ENCODE results near the gene COPG1. TPM values are rescaled to one million over a fixed set of nuclear protein-coding genes. Genes with fewer than 3 reads are reported as not detected.

The COPG1 gene
- total and polyA plus RNA-seq, 2 of the 13 experiments (the other 11 are each of a cell fraction or from before 2014, with no cell fraction given), result 98.6 to 166 TPM

DNA sequence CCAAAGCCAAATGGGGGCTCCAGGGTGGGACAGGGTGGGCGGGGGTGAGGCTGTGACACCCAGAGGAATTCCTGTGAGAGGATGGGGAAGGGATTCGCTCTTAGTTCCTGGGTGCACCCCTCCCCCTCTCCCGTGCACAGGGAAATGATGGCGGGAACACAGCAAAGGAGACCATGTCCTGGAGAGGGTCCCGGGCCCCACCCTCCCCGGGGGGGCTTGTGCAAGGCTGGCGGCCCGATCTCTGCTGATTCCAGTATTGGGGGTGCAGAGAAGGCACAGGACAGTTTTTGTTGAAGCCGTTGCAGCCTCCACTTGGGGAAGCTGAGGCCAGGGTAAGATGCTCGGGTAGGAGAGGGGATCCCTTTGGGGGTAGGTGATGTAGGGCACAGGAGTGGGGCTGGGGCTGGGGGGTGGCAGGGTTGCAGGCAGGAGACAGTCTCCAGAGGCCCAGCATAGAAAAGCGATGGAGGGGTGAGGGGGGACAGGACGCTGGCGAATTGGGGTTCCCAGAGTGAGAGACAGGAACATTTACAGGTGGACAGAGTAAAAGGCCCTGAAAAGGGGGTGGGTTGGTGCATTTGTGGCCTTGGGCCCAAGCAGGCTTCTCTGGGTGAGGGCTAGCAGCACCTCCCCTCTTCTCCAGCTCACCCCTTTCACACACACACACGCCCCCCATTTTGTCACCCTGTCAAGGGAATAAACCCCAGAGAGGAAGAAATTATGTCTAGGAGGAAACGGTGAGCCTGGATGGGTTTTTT lies 67.8 kb downstream of the COPG1 start (continued):
- TF ChIP-seq FOSL2 (CRISPR knock-in tag; IDR thresholded peaks at IDR 0.05), result no peak
- no peak for TF ChIP-seq ZNF264 (CRISPR knock-in tag; IDR thresholded peaks at IDR 0.05)
- TF ChIP-seq, protein P1, sequence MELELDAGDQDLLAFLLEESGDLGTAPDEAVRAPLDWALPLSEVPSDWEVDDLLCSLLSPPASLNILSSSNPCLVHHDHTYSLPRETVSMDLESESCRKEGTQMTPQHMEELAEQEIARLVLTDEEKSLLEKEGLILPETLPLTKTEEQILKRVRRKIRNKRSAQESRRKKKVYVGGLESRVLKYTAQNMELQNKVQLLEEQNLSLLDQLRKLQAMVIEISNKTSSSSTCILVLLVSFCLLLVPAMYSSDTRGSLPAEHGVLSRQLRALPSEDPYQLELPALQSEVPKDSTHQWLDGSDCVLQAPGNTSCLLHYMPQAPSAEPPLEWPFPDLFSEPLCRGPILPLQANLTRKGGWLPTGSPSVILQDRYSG (CRISPR knock-in tag; IDR thresholded peaks at IDR 0.05), result no peak
- no peak for TF ChIP-seq KLF11 (CRISPR knock-in tag; IDR thresholded peaks at IDR 0.05)

DNA sequence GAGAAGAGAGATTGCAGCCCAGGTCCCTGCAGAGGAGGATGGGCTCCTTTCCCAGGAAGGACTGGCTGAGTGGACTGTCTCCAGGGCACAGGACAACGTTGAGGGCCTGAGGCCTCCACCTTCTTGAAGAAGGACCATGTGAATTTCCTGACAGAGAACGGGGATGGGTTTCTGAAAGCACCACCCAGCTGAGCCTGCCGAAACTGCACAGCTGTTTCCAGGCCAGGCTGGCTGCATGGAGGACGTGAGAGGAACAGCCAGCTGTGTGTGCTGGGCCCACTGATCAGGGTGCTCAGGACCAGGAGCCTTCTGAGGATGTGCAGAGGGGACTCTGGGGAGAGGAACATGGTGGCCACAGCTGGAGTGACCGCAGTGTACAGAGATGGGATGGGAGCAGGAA lies 68.4 kb downstream of the COPG1 start:
- FAIRE-seq, result no peak
- Histone ChIP-seq H3K4me2 (ENCODE audit: low read depth, low read length) (no peak overlapping the region), H4K20me1 (ENCODE audit: insufficient read depth, low read length) (peaks cover 8% of the 10 kb centered on the region; the same call in 1 of the 2 replicates), H3K27ac (ENCODE audit: extremely low read length, insufficient read depth, low read length) (no peak overlapping the region), H3K4me3 (replicated peaks in 1 of 3; ENCODE audit: insufficient read depth in 1 of 3, low read depth in 2 of 3, low read length in 3 of 3) (no peak overlapping the region), H3K4me1 (ENCODE audit: insufficient read depth, low read length) (peaks cover 23% of the 10 kb centered on the region), H2AFZ (ENCODE audit: low read length) (no peak overlapping the region), H3K9me3 (ENCODE audit: low read length) (no peaks in the 10 kb centered on the region), H3K9ac (ENCODE audit: insufficient read depth, low read depth, low read length) (no peak overlapping the region), H3K36me3 (replicated peaks in 1 of 2; ENCODE audit: control insufficient read depth in 1 of 2, insufficient read depth in 2 of 2, low read length in 2 of 2) (no peaks in the 10 kb centered on the region), H3K27me3 (ENCODE audit: control insufficient read depth in 1 of 2, insufficient read depth in 2 of 2, low read length in 2 of 2) (no peaks in the 10 kb centered on the region; a peak in 1 of 5 replicates), H3K79me2 (ENCODE audit: insufficient read depth, low read length) (peaks cover 5% of the 10 kb centered on the region)
- ATAC-seq, result no peak
- POLR2A ChIA-PET, result interaction anchor here (3.5 kb wide), 1 partner anchor 9 kb away, joined by 33 read pairs; no protein-coding TSS in a partner anchor
- BruUV-seq (replicated peaks), result no TSS peak
- in situ Hi-C loops (cut with HindIII; ENCODE audit: extremely low pct_ligation_motif_present, low pct_unique_long_range_greater_than_20kb) (no loop called here), intact Hi-C loops (cut with micrococcal nuclease; ENCODE audit: unreplicated experiment) (loop anchor here (2.0 kb wide), 1 partner anchor 39 kb away; the partner anchor contains the start of gene HMCES)
- TF ChIP-seq MEIS1 (CRISPR knock-in tag; IDR thresholded peaks at IDR 0.05; ENCODE audit: borderline replicate concordance) (no peak), ZNF3 (CRISPR knock-in tag; IDR thresholded peaks at IDR 0.05) (no peak), ZNF782 (CRISPR knock-in tag; IDR thresholded peaks at IDR 0.05; ENCODE audit: borderline replicate concordance) (no peak)
- 69% methylated on average over 5 of the region's 5 CpGs for WGBS (ENCODE audit: low lambda C conversion rate)
- CTCF ChIA-PET (ENCODE audit: low intra/inter-chr PET ratio, low total read pairs), result no interaction called here
- no peak for DNase-seq (ENCODE audit: low spot score)
